T-helper 2 cell treated with Interferon-gamma antibody and Interleukin-4, amounts not matched to agents 5 μg/mL and 100 μg/mL, for 36 hours (primary cell): Measurements from ENCODE around the gene PHOSPHO1.

Experiments
- DNase-seq: peaks from one replicate; pipeline ENCODE4 v3.0.0; 2021; ENCODE audit warnings: low spot score
- H3K27ac Mint-ChIP-seq: one replicate; pipeline ENCODE4 v1.8.0; 2021; ENCODE audit warnings: mild to moderate bottlenecking, mixed read lengths
- H3K27me3 Mint-ChIP-seq: one replicate; pipeline ENCODE4 v1.8.0; 2021; ENCODE audit warnings: low read depth, mixed read lengths
- H3K36me3 Mint-ChIP-seq: one replicate; pipeline ENCODE4 v1.8.0; 2021; ENCODE audit warnings: low read depth, mixed read lengths
- H3K4me1 Mint-ChIP-seq: one replicate; pipeline ENCODE4 v1.8.0; 2021; ENCODE audit warnings: low read depth, mixed read lengths
- H3K4me3 Mint-ChIP-seq: one replicate; pipeline ENCODE4 v1.8.0; 2022; ENCODE audit warnings: mild to moderate bottlenecking, moderate library complexity, mixed read lengths
- H3K9me3 Mint-ChIP-seq: one replicate; pipeline ENCODE4 v1.8.0; 2021; ENCODE audit warnings: mixed read lengths

The PHOSPHO1 gene

DNA sequence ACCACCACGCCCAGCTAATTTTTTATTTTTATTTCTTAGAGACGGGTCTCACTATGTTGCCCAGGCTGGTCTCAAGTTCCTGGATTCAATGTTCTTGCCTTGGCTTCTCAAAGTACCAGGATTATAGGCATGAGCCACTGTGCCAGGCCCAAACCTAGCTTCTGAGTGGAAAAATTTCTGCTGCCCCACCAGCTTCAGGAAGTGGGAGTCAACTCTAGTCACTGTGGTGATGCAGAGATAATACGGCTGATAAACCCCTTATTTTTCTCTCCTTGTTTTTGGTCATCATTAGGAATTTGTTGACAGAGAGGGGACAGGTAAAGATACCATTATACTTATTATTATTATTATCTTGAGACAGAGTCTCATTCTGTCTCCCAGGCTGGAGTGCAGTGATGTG, 27.8 kb upstream of the PHOSPHO1 start:
- H3K27me3 Mint-ChIP-seq: peaks cover 12% of the 10 kb centered on the region
- no peaks in the 10 kb centered on the region for H3K36me3 Mint-ChIP-seq

DNA sequence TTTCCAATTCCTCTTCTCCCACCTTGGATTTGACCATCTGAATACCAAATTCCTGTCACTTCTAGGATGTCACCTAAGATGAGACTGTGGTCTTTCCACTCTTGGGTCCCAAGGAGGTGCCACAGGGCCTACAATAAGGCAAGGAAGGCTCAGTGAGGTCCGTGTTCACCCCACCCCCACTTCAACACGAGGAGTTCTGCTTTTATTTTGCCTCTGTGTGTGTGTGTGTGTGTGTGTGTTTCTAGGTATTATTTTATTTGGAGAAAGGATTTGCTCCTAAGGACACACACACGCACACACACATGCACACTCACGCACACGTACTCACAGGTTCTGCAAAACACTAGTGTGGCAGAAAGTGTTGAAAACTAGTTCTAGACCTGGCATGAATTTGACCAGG, 24.5 kb upstream of the PHOSPHO1 start:
- peaks cover 2% of the 10 kb centered on the region for H3K4me1 Mint-ChIP-seq
- no peaks in the 10 kb centered on the region for H3K36me3 Mint-ChIP-seq
- H3K4me3 Mint-ChIP-seq: no peak overlapping the region
- H3K9me3 Mint-ChIP-seq: no peaks in the 10 kb centered on the region
- peaks cover 11% of the 10 kb centered on the region for H3K27me3 Mint-ChIP-seq
- no peak for DNase-seq
- no peak overlapping the region for H3K27ac Mint-ChIP-seq

More for the DNA sequence above, 27.8 kb upstream of the PHOSPHO1 start:
- H3K27ac Mint-ChIP-seq: no peak overlapping the region
- no peak overlapping the region for H3K4me3 Mint-ChIP-seq
- no peaks in the 10 kb centered on the region for H3K9me3 Mint-ChIP-seq
- H3K4me1 Mint-ChIP-seq: peaks cover 12% of the 10 kb centered on the region
- DNase-seq: no peak

DNA sequence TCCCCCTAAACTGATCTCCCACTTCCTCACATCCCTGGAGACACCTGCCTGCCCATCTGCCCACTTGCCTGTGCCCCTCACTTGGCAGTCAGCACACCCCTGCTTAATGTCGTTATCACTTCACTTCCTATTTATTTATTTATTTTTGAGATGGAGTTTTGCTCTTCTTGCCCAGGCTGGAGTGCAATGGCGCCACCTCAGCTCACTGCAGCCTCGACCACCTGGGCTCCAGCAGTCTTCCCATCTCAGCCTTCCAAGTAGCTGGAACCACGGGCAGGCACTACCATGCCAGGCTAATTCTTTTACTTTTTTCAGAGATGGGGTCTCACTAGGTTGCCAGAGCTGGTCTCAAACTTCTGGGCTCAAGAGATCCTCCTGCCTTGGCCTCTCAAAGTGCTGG, 23.5 kb upstream of the PHOSPHO1 start:
- H3K27ac Mint-ChIP-seq: no peak overlapping the region
- no peak overlapping the region for H3K4me3 Mint-ChIP-seq
- DNase-seq: no peak
- H3K36me3 Mint-ChIP-seq: no peaks in the 10 kb centered on the region
- H3K9me3 Mint-ChIP-seq: no peaks in the 10 kb centered on the region
- peaks cover 2% of the 10 kb centered on the region for H3K4me1 Mint-ChIP-seq
- H3K27me3 Mint-ChIP-seq: peaks cover 16% of the 10 kb centered on the region

DNA sequence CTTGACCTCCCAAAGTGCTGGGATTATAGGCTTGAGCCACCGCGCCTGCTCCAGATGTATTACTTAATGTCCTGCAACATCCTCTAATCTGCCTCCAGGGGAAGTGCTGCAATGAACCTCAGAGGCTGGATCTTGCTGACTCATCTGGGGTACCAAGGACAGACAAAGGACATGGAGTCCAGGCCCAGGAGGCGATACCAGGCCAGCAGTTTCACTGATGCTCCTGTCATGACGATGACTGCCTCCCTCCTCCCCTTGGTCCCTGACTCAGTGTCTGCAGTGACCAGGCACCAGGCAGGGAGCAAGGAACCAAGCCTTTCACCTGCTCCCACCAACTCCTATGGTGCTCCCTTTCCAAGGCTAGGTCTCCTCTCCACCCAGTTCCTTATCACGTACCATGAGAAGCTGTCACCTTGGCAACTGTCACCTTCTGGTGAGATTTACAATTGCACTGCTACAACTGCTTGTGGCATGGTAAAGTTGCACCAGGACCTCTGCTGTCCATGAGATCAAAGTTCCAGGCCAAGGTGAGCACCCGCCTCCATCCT, 21.6 kb upstream of the PHOSPHO1 start:
- no peak for DNase-seq
- Mint-ChIP-seq H3K27me3 (peaks cover 17% of the 10 kb centered on the region), H3K4me3 (no peak overlapping the region), H3K4me1 (no peaks in the 10 kb centered on the region), H3K36me3 (no peaks in the 10 kb centered on the region), H3K27ac (no peak overlapping the region), H3K9me3 (no peaks in the 10 kb centered on the region)

DNA sequence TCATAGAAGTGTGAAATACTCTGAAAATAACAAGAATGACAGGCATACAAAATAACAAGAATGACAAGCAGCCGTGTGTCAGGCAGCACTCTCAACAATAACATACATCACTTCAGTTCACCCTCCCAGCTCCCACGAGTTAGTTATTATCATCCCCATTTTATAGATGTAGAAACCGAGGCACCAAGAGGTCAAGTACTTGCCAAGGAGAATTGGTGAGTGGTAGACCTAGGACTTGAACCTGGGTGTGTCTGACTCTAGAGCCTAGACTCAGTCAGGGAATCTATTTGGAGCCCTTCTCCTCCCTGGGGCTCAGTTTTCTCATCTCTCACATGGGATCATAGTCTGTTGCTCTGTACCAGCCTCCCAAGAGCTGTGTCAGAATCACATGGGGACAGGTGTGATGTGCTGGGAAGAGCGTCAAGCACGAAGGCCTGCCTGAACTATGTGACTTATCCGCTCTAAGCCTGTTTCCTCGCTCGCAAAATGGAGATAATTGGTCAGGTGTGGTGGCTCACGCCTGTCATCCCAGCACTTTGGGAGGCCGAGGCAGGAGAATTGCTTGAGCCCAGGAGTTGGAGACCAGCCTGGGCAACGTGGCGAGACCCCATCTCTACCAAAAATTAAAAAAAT, 19.4 kb upstream of the PHOSPHO1 start:
- Mint-ChIP-seq H3K36me3 (no peaks in the 10 kb centered on the region), H3K27ac (no peak overlapping the region), H3K27me3 (peaks cover 19% of the 10 kb centered on the region), H3K9me3 (no peaks in the 10 kb centered on the region), H3K4me3 (no peak overlapping the region), H3K4me1 (no peaks in the 10 kb centered on the region)
- no peak for DNase-seq

DNA sequence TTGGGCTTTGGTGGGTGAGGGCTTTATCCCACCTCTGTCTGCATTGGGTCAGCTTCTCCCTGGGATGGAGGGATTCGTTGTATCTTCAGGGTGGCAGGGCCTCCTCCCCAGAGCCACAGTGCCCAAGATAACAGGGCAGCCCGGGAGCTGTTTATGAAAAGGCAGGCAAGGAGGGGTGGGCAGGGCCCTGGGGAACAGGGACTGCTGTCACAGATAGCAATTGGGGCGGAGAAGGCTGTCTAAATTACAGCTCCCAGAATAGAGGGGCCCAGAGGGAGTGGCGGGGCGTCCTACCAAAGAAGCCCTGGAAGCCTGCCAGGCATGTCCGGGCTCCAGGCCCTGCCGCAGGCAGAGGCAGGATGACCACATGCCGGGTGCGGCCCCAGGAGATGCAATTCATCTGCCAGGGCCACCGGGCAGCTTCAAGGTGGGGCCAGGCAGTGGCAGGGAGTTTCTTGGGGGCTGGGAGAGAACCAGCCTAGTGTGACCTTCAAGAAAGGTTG, 18.8 kb upstream of the PHOSPHO1 start:
- H3K36me3 Mint-ChIP-seq: no peaks in the 10 kb centered on the region
- H3K9me3 Mint-ChIP-seq: no peaks in the 10 kb centered on the region
- H3K27me3 Mint-ChIP-seq: peaks cover 19% of the 10 kb centered on the region

DNA sequence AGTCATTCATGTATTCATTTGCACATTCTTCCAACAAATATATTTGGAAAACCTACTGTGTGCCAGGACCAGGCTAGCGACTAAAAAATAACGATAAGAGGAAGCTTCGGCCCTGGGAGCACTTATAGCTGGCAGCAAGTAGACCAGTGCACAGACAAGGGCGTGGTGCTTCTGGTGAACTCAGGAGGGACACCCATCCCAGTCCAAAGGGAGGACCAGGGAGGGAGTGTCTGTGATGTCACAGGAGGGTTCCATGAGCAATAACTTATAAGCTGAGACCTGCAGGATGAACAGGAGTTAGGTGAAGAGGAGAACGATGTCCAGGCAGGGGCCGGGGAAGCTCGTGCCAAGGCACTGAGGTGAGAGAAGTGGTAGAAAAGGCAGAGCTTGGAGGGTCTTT, 17.4 kb upstream of the PHOSPHO1 start:
- Mint-ChIP-seq H3K4me1 (no peaks in the 10 kb centered on the region), H3K27ac (no peak overlapping the region), H3K27me3 (peaks cover 18% of the 10 kb centered on the region), H3K4me3 (no peak overlapping the region), H3K9me3 (no peaks in the 10 kb centered on the region), H3K36me3 (no peaks in the 10 kb centered on the region)
- no peak for DNase-seq

More for the DNA sequence above, 18.8 kb upstream of the PHOSPHO1 start:
- no peak for DNase-seq
- H3K4me3 Mint-ChIP-seq: no peak overlapping the region
- H3K27ac Mint-ChIP-seq: no peak overlapping the region
- no peaks in the 10 kb centered on the region for H3K4me1 Mint-ChIP-seq

DNA sequence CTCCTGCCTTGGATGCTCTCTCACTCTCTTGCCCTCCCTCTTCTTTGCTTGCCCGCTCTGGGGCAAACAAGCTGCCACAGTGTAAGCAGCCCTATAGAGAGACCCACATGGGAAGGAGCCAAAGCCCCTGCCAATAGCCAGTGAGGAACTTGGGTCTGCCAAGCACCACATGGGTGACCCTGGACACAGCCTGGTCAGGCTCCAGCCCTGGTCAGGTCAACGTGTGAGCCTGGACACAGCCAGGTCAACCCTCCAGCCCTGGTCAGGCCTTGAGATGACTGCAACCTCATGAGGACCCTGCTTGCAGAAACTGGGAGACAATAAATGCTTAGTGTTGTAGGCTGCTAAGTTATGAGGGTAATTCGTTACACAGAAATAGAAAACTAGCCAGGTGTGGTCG, 14.3 kb upstream of the PHOSPHO1 start:
- Mint-ChIP-seq H3K27me3 (peaks cover 8% of the 10 kb centered on the region), H3K9me3 (no peaks in the 10 kb centered on the region), H3K36me3 (no peaks in the 10 kb centered on the region)

DNA sequence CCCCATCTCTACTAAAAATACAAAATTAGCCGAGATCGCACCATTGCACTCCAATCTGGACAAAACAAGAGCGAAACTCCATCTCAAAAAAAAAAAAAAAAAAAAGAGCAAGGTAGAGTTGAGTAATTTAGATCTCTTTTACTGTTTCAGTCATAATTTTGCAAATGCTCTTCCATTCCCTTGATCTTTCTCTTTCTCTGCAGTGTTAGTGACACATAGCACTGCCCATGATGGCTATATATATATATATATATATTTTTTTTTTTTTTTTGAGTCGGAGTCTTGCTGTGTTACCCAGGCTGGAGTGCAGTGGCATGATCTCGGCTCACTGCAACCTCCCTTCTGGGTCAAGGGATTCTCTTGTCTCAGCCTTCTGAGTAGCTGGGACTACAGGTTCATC, 12.2 kb upstream of the PHOSPHO1 start:
- H3K9me3 Mint-ChIP-seq: no peaks in the 10 kb centered on the region
- H3K27me3 Mint-ChIP-seq: peaks cover 6% of the 10 kb centered on the region
- no peaks in the 10 kb centered on the region for H3K36me3 Mint-ChIP-seq
- H3K4me1 Mint-ChIP-seq: no peaks in the 10 kb centered on the region
- DNase-seq: no peak
- H3K27ac Mint-ChIP-seq: no peak overlapping the region
- no peak overlapping the region for H3K4me3 Mint-ChIP-seq

More for the DNA sequence above, 14.3 kb upstream of the PHOSPHO1 start:
- Mint-ChIP-seq H3K27ac (no peak overlapping the region), H3K4me1 (no peaks in the 10 kb centered on the region), H3K4me3 (no peak overlapping the region)
- DNase-seq: no peak

DNA sequence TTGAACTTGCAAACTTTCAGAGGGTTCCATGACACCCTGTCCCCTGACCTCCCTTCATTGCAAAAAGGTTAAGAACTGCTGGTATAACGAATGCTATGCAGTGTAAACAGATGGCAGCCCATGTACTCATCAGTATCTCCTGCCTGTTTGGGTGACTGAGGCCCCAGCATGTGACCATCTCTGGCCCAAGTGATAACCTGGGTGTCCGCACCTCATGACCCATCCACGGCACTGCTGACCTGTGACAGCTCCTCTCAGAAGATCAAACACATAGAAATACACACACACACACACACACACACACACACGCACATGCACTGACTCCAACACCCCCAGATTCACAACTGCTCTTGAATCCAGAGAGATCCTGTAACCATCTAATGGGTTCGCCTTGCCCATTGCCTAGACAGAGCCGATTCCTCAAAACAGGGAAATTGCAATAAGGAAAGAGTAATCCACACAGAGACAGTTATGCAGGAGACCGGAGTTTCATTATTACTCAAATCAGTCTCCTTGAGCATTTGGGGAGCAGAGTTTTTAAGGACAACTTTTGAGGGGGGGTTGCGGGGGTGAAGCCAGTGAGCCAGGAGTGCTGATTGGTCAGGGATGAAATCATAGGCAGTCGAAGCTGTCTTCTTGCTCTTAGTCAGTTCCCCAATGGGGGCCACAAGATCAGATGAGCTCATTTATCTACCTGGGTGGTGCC, 11.3 kb upstream of the PHOSPHO1 start:
- H3K27me3 Mint-ChIP-seq: peaks cover 7% of the 10 kb centered on the region
- no peaks in the 10 kb centered on the region for H3K36me3 Mint-ChIP-seq
- H3K4me1 Mint-ChIP-seq: no peaks in the 10 kb centered on the region
- no peak overlapping the region for H3K4me3 Mint-ChIP-seq
- no peak for DNase-seq
- no peaks in the 10 kb centered on the region for H3K9me3 Mint-ChIP-seq
- no peak overlapping the region for H3K27ac Mint-ChIP-seq

DNA sequence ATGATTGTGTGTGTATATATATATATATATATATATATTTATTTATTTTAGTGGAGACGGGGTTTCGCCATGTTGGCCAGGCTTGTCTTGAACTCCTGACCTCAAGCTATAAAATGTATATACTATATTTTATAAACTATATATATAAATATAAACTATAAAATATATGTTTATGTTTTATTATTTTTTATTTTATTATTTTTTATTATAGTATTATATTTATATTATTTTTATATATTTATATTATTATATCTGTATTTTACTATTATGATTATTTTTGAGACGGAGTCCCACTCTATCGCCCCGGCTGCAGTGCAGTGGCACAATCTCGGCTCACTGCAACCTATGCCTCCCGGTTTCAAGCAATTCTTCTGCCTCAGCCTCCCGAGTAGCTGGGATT, 10.5 kb upstream of the PHOSPHO1 start:
- Mint-ChIP-seq H3K27me3 (peaks cover 7% of the 10 kb centered on the region), H3K27ac (no peak overlapping the region), H3K36me3 (no peaks in the 10 kb centered on the region), H3K9me3 (no peaks in the 10 kb centered on the region), H3K4me3 (no peak overlapping the region), H3K4me1 (no peaks in the 10 kb centered on the region)
- DNase-seq: no peak

DNA sequence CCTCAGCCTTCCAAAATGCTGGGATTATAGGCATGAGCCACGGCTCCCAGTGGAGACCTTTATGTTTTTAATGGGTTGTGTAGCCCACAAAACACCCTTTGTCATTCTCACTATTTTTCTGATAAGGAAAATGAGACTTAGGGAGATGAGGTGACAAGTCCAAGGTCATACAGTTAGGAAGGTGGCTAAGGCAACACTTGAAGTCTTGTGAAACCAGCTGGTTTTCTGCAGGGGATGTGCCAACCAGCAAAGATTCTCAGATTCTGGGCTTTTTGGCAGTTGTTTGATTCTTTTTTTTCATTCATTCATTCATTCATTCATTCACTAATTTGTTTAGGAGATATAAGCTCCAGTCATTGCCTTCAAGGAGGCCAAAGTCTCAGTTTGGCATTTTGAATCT, 10.0 kb upstream of the PHOSPHO1 start:
- Mint-ChIP-seq H3K36me3 (no peaks in the 10 kb centered on the region), H3K9me3 (no peaks in the 10 kb centered on the region), H3K27me3 (peaks cover 7% of the 10 kb centered on the region), H3K4me1 (no peaks in the 10 kb centered on the region), H3K4me3 (no peak overlapping the region), H3K27ac (no peak overlapping the region)
- no peak for DNase-seq

DNA sequence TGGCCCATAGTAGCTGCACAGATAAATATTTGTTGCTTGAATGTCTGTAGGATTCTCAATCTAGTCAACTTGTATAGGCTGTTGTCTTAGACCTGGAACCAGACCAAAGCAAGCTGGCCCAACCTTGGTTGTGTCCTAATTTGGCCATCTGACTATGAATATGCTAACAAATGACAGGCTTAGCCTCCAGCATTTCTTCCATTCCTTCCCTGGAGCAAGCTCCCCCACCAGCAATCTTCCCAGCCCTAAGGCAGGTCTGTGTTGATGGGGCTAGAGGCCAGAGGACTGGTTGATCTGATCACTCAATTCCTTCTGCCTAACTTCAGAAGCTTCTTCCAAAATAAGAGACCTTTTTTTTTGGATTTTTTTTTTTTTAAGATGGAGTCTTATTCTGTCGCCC, 9.4 kb upstream of the PHOSPHO1 start:
- DNase-seq: no peak
- Mint-ChIP-seq H3K36me3 (no peaks in the 10 kb centered on the region), H3K27me3 (peaks cover 7% of the 10 kb centered on the region), H3K9me3 (no peaks in the 10 kb centered on the region), H3K27ac (no peak overlapping the region), H3K4me1 (no peaks in the 10 kb centered on the region), H3K4me3 (no peak overlapping the region)

DNA sequence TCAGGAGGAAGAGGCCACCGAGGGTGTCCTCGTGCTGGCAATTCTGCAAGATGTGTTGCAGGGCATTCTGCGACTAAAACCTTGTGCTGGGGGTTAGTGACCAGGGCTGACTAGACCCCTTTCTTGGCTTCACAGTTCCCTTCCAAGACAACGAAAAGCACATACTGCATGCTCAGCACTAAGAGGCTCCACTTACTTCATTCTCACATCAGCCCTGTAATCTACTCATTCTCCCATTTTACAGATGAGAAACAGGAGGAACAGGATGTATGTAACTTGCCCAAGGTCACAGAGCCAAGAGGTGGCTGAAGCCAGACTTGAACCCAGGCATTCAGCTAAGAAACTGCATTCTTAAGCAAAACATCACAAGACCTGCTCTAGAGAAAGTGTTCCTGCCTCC, 5.3 kb upstream of the PHOSPHO1 start:
- Mint-ChIP-seq H3K4me1 (peaks cover 3% of the 10 kb centered on the region), H3K36me3 (no peaks in the 10 kb centered on the region), H3K27me3 (peaks cover 22% of the 10 kb centered on the region), H3K27ac (no peak overlapping the region), H3K9me3 (no peaks in the 10 kb centered on the region), H3K4me3 (no peak overlapping the region)
- DNase-seq: no peak
